Measurements from ENCODE around the gene KBTBD8. TPM values are rescaled to one million over a fixed set of nuclear protein-coding genes. Genes with fewer than 3 reads are reported as not detected.

Gene KBTBD8
- total and polyA plus RNA-seq, 9 of the 15 experiments (the other 6 are each of a cell fraction or from before 2014, with no cell fraction given), result 2.7 to 9.1 (median 5.6) TPM

GRCh38 chr3:67012564-67012963 lies 14.5 kb downstream of the KBTBD8 start:
- ChIA-PET POLR2A (no interaction called here), CTCF (ENCODE audit: low intra/inter-chr PET ratio) (no interaction called here)
- FAIRE-seq (no peak), ATAC-seq (peak; percentile 75), DNase-seq (ENCODE audit: extremely low read depth in 1 of 4, low spot score in 3 of 4) (peak in 1 of 4 experiments; percentile 55)
- H3K27me3 ChIP-seq (ENCODE audit: control insufficient read depth in 2 of 2, insufficient read depth in 2 of 2, low read length in 2 of 2), result no peaks in the 10 kb centered on the region
- peaks cover 5% of the 10 kb centered on the region; the same call in 2 of the 3 replicates for H3K79me2 ChIP-seq (ENCODE audit: control insufficient read depth, insufficient read depth, low read length)
- peaks cover 16 to 35% of the 10 kb centered on the region in 2 experiments for H3K4me1 ChIP-seq (replicated peaks in 1 of 2; ENCODE audit: control insufficient read depth in 2 of 2, insufficient read depth in 2 of 2, low read length in 2 of 2)
- intact Hi-C loops (cut with micrococcal nuclease), result no loop called here
- H2AFZ ChIP-seq (ENCODE audit: low read depth, low read length), result no peak overlapping the region
- no peak overlapping the region for H3K4me2 ChIP-seq (ENCODE audit: insufficient read depth, low read length)
- H3K4me3 ChIP-seq, result no peak overlapping the region
- H3K36me3 ChIP-seq (ENCODE audit: control insufficient read depth, insufficient read depth, low read length), result peaks cover 22% of the 10 kb centered on the region; the same call in 2 of the 3 replicates
- no TSS peak for BruUV-seq (replicated peaks)
- H3K9me3 ChIP-seq (replicated peaks; ENCODE audit: control insufficient read depth, insufficient read depth, low read depth, low read length), result no peaks in the 10 kb centered on the region
- no peaks in the 10 kb centered on the region for H3K9me1 ChIP-seq (ENCODE audit: control insufficient read depth, insufficient read depth, low read length)
- H3K27ac ChIP-seq (ENCODE audit: extremely low read depth, low read depth, low read length), result no peak overlapping the region; the same call in 1 of the 3 replicates
- no peaks in the 10 kb centered on the region for H4K20me1 ChIP-seq (replicated peaks; ENCODE audit: control insufficient read depth, insufficient read depth, low read length)
- in situ Hi-C loops (cut with MboI), result loop anchor here (25.0 kb wide), 1 partner anchor 1350 kb away; no protein-coding TSS in a partner anchor
- 0 out of 4 replicates have a peak overlapping the region, but pooled peaks of 1 of the 2 experiments have one; percentile 30 for H3K9ac ChIP-seq (ENCODE audit: insufficient read depth in 1 of 2, low read depth in 2 of 2, low read length in 2 of 2)
- WGBS (ENCODE audit: insufficient coverage, low coverage, missing lambda C conversion rate), result 48% methylated on average over 3 of the region's 6 CpGs
- TF ChIP-seq ATF3 (IDR thresholded peaks at IDR 0.05), result peak; percentile 88
- TF ChIP-seq ATF3 (CRISPR knock-in tag; conservative IDR thresholded peaks at IDR 0.05), result no peak
- 0 out of 2 replicates have a peak, but pooled peaks have one; percentile 45 for TF ChIP-seq IRF9 (tag; IDR thresholded peaks at IDR 0.05)
- TF ChIP-seq CEBPB (tag; IDR thresholded peaks at IDR 0.05), result peak; percentile 88
- no peak for TF ChIP-seq NR2C1 (IDR thresholded peaks at IDR 0.05)
- no peak for TF ChIP-seq NR2C1 (tag; IDR thresholded peaks at IDR 0.05)
- TF ChIP-seq KLF16 (IDR thresholded peaks at IDR 0.05), result no peak
- TF ChIP-seq CXXC5 (CRISPR knock-in tag; IDR thresholded peaks at IDR 0.05), result peak; percentile 27; the same call in 1 of the 2 replicates
- no peak for TF ChIP-seq KLF1 (tag; IDR thresholded peaks at IDR 0.05)
- TF ChIP-seq ZBTB7A (IDR thresholded peaks at IDR 0.05; ENCODE audit: borderline replicate concordance, control insufficient read depth, low read depth, low read length), result no peak
- TF ChIP-seq NCOA4 (IDR thresholded peaks at IDR 0.05; ENCODE audit: partially characterized antibody), result no peak
- TF ChIP-seq NR4A1 (CRISPR knock-in tag; IDR thresholded peaks at IDR 0.05), result no peak
- no peak for TF ChIP-seq NR4A1 (tag; IDR thresholded peaks at IDR 0.05)
- peak; percentile 75 for TF ChIP-seq ZNF384 (IDR thresholded peaks at IDR 0.05; ENCODE audit: low read depth, low read length)
- no peak for TF ChIP-seq CBFA2T2 (conservative IDR thresholded peaks at IDR 0.05)
- no peak for TF ChIP-seq KDM2B (CRISPR knock-in tag; IDR thresholded peaks at IDR 0.05)
- no peak for TF ChIP-seq JUNB (CRISPR knock-in tag; conservative IDR thresholded peaks at IDR 0.05)
- TF ChIP-seq BRF2 (IDR thresholded peaks at IDR 0.05; ENCODE audit: borderline replicate concordance, insufficient read depth, insufficient read length), result no peak
- TF ChIP-seq CREM (IDR thresholded peaks at IDR 0.05; ENCODE audit: low read depth), result peak; percentile 32; the same call in 1 of the 2 replicates
- no peak for TF ChIP-seq SP2 (IDR thresholded peaks at IDR 0.05; ENCODE audit: extremely low read depth, low read depth, low read length, poor library complexity, severe bottlenecking)
